Cardiac muscle cell (in vitro differentiated cells and primary cell): ENCODE measurements around the gene DHX15. TPM values are rescaled to one million over a fixed set of nuclear protein-coding genes. Genes with fewer than 3 reads are reported as not detected.

Experiments
- DNase-seq, 2 donors: peaks; one replicate each; pipeline versions ENCODE4 v3.0.0 to v3.0.0-alpha.2; 2010 to 2017; ENCODE audit warnings: low read depth in 1 of 2, low spot score in 1 of 2
- H3K27ac ChIP-seq: fragments of 200-600 bp; sonication (generic); 2 replicates; pipeline ENCODE4 v1.5.1; 2016
- H3K27me3 ChIP-seq: fragments of 200-600 bp; sonication (generic); 2 replicates; pipeline ENCODE4 v1.6.0; 2016; ENCODE audit warnings: control low read depth
- H3K36me3 ChIP-seq: fragments of 200-600 bp; sonication (generic); 2 replicates; pipeline ENCODE4 v1.5.1; 2016; ENCODE audit warnings: control low read depth
- H3K4me1 ChIP-seq: fragments of 200-600 bp; sonication (generic); 2 replicates; pipeline ENCODE4 v1.8.1; 2017; ENCODE audit warnings: low read depth, mild to moderate bottlenecking, mixed run types
- H3K4me3 ChIP-seq: fragments of 200-600 bp; sonication (generic); 2 replicates; pipeline ENCODE4 v1.5.1; 2016; ENCODE audit warnings: mild to moderate bottlenecking
- H3K9me3 ChIP-seq: fragments of 200-600 bp; sonication (generic); 2 replicates; pipeline ENCODE4 v1.5.1; 2017; ENCODE audit warnings: low read depth, mild to moderate bottlenecking, control low read depth
- CTCF ChIP-seq: IDR thresholded peaks from 2 replicates; pipeline ENCODE4 v1.5.1; 2012; ENCODE audit warnings: low read depth, mild to moderate bottlenecking, low read length
- polyA plus RNA-seq: library from polyadenylated mRNA; unstranded; fragments of >200 nt; fragmentation: Nextera tagmentation; extraction: Ambion mirVana; gene quantifications from 2 replicates; pipeline ENCODE4 v1.2.1, GENCODE V29; 2016
- total RNA-seq: library from RNA; depleted of rRNA; stranded (reverse); fragments of >200 nt; gene quantifications from 2 replicates; pipeline ENCODE4 v1.2.3, GENCODE V29; 2016

The DHX15 gene
- total and polyA plus RNA-seq, 2 experiments from 2014 or later = 78.4 to 109 TPM

- H3K27me3 ChIP-seq = no peaks in the 10 kb centered on the region
- no peak for TF ChIP-seq CTCF
- H3K9me3 ChIP-seq = no peaks in the 10 kb centered on the region
- no peak for DNase-seq
- H3K4me1 ChIP-seq = peaks cover 26% of the 10 kb centered on the region
- no peak overlapping the region for H3K4me3 ChIP-seq
- peaks cover 14% of the 10 kb centered on the region for H3K36me3 ChIP-seq
- H3K27ac ChIP-seq = peak overlapping the region; percentile 67
Measured at GRCh38 chr4:24550441-24551175, 33.7 kb downstream of the DHX15 start.

- DNase-seq = no peak
- Histone ChIP-seq H3K27me3 (no peaks in the 10 kb centered on the region), H3K9me3 (no peaks in the 10 kb centered on the region), H3K36me3 (peaks cover 8% of the 10 kb centered on the region), H3K27ac (no peak overlapping the region), H3K4me3 (no peak overlapping the region), H3K4me1 (peaks cover 26% of the 10 kb centered on the region)
- TF ChIP-seq CTCF = no peak
Measured at GRCh38 chr4:24547979-24548378, 36.4 kb downstream of the DHX15 start.

- DNase-seq = no peak
- no peaks in the 10 kb centered on the region for H3K4me1 ChIP-seq
- H3K9me3 ChIP-seq = no peaks in the 10 kb centered on the region
- H3K27ac ChIP-seq = no peak overlapping the region
- no peaks in the 10 kb centered on the region for H3K27me3 ChIP-seq
- TF ChIP-seq CTCF = no peak
- H3K36me3 ChIP-seq = peaks cover 38% of the 10 kb centered on the region
- no peak overlapping the region for H3K4me3 ChIP-seq
Measured at GRCh38 chr4:24544208-24544988, 40.0 kb downstream of the DHX15 start.

- TF ChIP-seq CTCF = no peak
- Histone ChIP-seq H3K4me1 (no peaks in the 10 kb centered on the region), H3K36me3 (peaks cover 65% of the 10 kb centered on the region), H3K9me3 (no peaks in the 10 kb centered on the region), H3K27ac (no peak overlapping the region), H3K27me3 (no peaks in the 10 kb centered on the region), H3K4me3 (no peak overlapping the region)
- DNase-seq = no peak
Measured at GRCh38 chr4:24537025-24537424, 47.3 kb downstream of the DHX15 start.

GRCh38 chr4:24535399-24535798 lies 49.0 kb downstream of the DHX15 start:
- TF ChIP-seq CTCF = no peak
- no peak overlapping the region for H3K27ac ChIP-seq
- no peaks in the 10 kb centered on the region for H3K9me3 ChIP-seq
- H3K4me1 ChIP-seq = no peaks in the 10 kb centered on the region
- DNase-seq = no peak
- no peak overlapping the region for H3K4me3 ChIP-seq
- peaks cover 57% of the 10 kb centered on the region for H3K36me3 ChIP-seq
- H3K27me3 ChIP-seq = no peaks in the 10 kb centered on the region
